WERI-Rb-1 (cell line): ENCODE data around the gene SFXN4.

Experiments used
- DNase-seq: peaks from one replicate; pipeline ENCODE4 v3.0.0-alpha.2; 2020
- H3K27ac ChIP-seq: fragments of 250-450 bp; sonication (Bioruptor Pico); 2 replicates; pipeline ENCODE4 v1.5.1; 2020; ENCODE audit warnings: mild to moderate bottlenecking, moderate library complexity
- H3K27me3 ChIP-seq: fragments of 250-450 bp; sonication (Bioruptor Pico); 2 replicates; pipeline ENCODE4 v1.5.1; 2021; ENCODE audit warnings: mild to moderate bottlenecking, low read depth, moderate library complexity; ENCODE audit not compliant: insufficient read depth, severe bottlenecking
- H3K36me3 ChIP-seq: fragments of 250-450 bp; sonication (Bioruptor Pico); 2 replicates; pipeline ENCODE4 v1.5.1; 2020; ENCODE audit warnings: mild to moderate bottlenecking, moderate library complexity
- H3K4me3 ChIP-seq: 2 replicates; pipeline ENCODE4 v1.5.1; 2011; ENCODE audit warnings: low read depth, mild to moderate bottlenecking, control low read depth, low read length
- H3K9me3 ChIP-seq: fragments of 250-450 bp; sonication (Bioruptor Pico); 2 replicates; pipeline ENCODE4 v1.5.1; 2021; ENCODE audit warnings: mild to moderate bottlenecking, moderate library complexity; ENCODE audit not compliant: severe bottlenecking
- CTCF ChIP-seq: IDR thresholded peaks from 2 replicates; pipeline ENCODE4 v1.5.1; 2011; ENCODE audit warnings: low read depth, mild to moderate bottlenecking, control low read depth, inconsistent platforms, low read length

The SFXN4 gene

GRCh38 chr10:119129721-119130120 is 35.8 kb downstream of the SFXN4 start:
- Histone ChIP-seq H3K27ac (no peak overlapping the region), H3K36me3 (peaks cover 56% of the 10 kb centered on the region), H3K9me3 (no peaks in the 10 kb centered on the region), H3K4me3 (no peak overlapping the region), H3K27me3 (no peaks in the 10 kb centered on the region)
- TF ChIP-seq CTCF = no peak
- no peak for DNase-seq

DNA sequence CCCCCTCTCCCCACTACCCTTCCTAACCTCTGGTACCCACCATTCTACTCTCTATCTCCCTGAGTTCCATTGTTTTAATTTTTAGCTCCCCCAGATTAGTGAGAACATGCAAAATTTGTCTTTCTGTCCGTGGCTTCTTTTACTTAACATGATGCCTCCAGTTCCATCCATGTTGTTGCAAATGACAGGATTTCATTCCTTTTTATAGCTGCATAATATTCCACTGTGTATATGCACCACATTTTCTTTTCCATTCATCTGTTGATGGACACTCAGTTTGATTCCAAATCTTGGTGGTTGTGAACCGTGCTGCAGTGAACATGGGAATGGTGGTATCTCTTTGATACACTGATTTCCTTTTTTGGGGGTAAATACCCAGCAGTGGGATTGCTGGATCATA is 39.6 kb downstream of the SFXN4 start:
- no peak for DNase-seq
- H3K27ac ChIP-seq = no peak overlapping the region
- H3K27me3 ChIP-seq = no peaks in the 10 kb centered on the region
- no peak for TF ChIP-seq CTCF
- no peaks in the 10 kb centered on the region for H3K9me3 ChIP-seq
- H3K4me3 ChIP-seq = no peak overlapping the region
- H3K36me3 ChIP-seq = peaks cover 57% of the 10 kb centered on the region

DNA sequence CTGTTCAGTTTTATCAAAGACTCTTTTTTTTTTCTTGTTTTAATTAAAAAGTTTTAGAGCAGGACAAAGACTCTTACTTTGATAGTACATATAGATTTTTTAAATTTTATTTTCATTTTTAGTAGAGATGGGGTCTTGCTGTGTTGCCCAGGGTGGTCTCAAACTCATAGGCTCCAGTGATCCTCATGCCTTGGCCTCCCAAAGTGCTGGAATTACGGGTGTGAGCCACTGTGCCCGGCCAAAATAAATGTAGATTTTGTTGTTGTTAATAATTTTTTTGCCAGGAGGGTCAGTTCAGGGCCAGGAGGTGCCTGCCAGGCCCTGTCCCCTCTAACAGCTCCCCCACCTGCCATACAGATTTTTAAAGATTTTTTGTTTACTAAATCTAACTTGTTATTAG is 44.6 kb downstream of the SFXN4 start:
- H3K27ac ChIP-seq = no peak overlapping the region

GRCh38 chr10:119120413-119120867 is 45.1 kb downstream of the SFXN4 start:
- no peak overlapping the region for H3K27ac ChIP-seq

More for the DNA sequence above, 44.6 kb downstream of the SFXN4 start:
- Histone ChIP-seq H3K4me3 (no peak overlapping the region), H3K9me3 (no peaks in the 10 kb centered on the region), H3K27me3 (no peaks in the 10 kb centered on the region), H3K36me3 (peaks cover 47% of the 10 kb centered on the region)
- no peak for DNase-seq
- no peak for TF ChIP-seq CTCF

GRCh38 chr10:119119400-119119799 is 46.1 kb downstream of the SFXN4 start:
- DNase-seq = no peak
- Histone ChIP-seq H3K27ac (no peak overlapping the region), H3K36me3 (peaks cover 38% of the 10 kb centered on the region)

More at GRCh38 chr10:119120413-119120867, 45.1 kb downstream of the SFXN4 start:
- H3K4me3 ChIP-seq = no peak overlapping the region
- H3K9me3 ChIP-seq = no peaks in the 10 kb centered on the region
- no peak for TF ChIP-seq CTCF
- peaks cover 43% of the 10 kb centered on the region for H3K36me3 ChIP-seq
- DNase-seq = no peak
- no peaks in the 10 kb centered on the region for H3K27me3 ChIP-seq

More at GRCh38 chr10:119119400-119119799, 46.1 kb downstream of the SFXN4 start:
- Histone ChIP-seq H3K27me3 (no peaks in the 10 kb centered on the region), H3K9me3 (no peaks in the 10 kb centered on the region), H3K4me3 (no peak overlapping the region)
- no peak for TF ChIP-seq CTCF
